Fibroblast of skin of scalp (primary cell): ENCODE measurements around the gene ANKRD30B. TPM values are rescaled to one million over a fixed set of nuclear protein-coding genes. Genes with fewer than 3 reads are reported as not detected.
"Not testable (repeated sequence)": the region's sequence is repeated elsewhere in the genome, so short reads cannot be mapped to it uniquely, and the experiment has no call there.

Experiments
- DNase-seq: peaks from one replicate; pipeline ENCODE4 v3.0.0-alpha.2; 2013
- polyA plus RNA-seq, 2 experiments: library from polyadenylated mRNA; unstranded; fragments of 120-200 nt; gene quantifications; one replicate each; pipeline ENCODE4 v1.2.1, GENCODE V29; 2013; ENCODE audit not compliant: insufficient read length in 2 of 2

The ANKRD30B gene, protein sequence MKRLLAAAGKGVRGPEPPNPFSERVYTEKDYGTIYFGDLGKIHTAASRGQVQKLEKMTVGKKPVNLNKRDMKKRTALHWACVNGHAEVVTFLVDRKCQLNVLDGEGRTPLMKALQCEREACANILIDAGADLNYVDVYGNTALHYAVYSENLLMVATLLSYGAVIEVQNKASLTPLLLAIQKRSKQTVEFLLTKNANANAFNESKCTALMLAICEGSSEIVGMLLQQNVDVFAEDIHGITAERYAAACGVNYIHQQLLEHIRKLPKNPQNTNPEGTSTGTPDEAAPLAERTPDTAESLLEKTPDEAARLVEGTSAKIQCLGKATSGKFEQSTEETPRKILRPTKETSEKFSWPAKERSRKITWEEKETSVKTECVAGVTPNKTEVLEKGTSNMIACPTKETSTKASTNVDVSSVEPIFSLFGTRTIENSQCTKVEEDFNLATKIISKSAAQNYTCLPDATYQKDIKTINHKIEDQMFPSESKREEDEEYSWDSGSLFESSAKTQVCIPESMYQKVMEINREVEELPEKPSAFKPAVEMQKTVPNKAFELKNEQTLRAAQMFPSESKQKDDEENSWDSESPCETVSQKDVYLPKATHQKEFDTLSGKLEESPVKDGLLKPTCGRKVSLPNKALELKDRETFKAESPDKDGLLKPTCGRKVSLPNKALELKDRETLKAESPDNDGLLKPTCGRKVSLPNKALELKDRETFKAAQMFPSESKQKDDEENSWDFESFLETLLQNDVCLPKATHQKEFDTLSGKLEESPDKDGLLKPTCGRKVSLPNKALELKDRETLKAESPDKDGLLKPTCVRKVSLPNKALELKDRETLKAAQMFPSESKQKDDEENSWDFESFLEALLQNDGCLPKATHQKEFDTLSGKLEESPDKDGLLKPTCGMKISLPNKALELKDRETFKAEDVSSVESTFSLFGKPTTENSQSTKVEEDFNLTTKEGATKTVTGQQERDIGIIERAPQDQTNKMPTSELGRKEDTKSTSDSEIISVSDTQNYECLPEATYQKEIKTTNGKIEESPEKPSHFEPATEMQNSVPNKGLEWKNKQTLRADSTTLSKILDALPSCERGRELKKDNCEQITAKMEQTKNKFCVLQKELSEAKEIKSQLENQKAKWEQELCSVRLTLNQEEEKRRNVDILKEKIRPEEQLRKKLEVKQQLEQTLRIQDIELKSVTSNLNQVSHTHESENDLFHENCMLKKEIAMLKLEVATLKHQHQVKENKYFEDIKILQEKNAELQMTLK (N-terminal part only)
- polyA plus RNA-seq (2013, experiment 1 of 2; ENCODE audit: insufficient read length): 0.24 TPM
- 0.16 TPM for polyA plus RNA-seq (2013, experiment 2 of 2; ENCODE audit: insufficient read length)

DNA sequence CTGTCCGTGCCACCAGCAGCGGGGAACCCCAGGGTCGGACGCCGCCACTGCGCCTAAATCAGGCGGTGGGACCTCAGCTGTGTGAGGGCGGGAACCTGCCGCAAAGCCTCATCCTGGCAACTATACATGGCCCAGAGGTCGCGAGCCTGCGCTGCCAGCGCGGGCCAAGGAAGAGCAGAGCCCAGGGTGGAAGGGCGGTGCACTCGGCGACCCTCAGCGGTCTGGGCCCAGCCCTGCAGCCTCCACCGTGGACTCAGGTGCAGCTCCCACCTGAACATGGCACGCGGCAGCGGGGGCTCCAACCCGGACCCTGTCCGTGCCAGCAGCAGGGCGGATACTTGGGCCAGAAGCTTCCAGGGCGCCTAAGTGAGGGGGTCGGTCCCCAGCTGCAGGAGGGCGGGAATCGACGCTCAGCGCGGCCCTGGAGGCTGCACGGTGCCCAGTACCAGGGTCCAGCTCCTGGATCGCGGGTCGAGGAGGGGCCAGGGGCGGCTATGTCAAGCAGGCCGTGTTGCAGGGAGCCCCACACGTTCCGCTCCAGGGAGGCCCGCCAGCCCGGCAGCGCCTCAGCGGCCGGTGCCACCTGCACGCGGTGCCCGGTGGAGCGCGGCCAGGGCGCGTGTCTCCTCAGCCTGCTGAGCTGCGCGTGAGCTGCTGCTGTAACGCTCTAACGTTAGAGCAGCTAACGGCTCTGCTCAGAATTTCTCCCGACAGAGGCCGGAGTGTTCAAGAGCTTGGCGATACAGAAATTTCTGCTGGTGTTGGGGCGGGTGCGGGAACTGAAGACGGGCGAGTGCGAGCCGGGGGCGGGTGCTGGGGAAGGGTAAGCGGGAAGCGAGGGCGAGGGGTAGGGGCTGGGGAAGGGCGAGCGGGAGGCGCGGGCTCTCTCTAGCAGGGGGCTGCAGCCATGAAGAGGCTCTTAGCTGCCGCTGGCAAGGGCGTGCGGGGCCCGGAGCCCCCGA is at the start of gene ANKRD30B:
Gene ANKRD30B (plus strand): TSS at position 660 of the 962 bp plus-strand sequence. CDS start 248 bp downstream, at position 908.
- no peak for DNase-seq

DNA sequence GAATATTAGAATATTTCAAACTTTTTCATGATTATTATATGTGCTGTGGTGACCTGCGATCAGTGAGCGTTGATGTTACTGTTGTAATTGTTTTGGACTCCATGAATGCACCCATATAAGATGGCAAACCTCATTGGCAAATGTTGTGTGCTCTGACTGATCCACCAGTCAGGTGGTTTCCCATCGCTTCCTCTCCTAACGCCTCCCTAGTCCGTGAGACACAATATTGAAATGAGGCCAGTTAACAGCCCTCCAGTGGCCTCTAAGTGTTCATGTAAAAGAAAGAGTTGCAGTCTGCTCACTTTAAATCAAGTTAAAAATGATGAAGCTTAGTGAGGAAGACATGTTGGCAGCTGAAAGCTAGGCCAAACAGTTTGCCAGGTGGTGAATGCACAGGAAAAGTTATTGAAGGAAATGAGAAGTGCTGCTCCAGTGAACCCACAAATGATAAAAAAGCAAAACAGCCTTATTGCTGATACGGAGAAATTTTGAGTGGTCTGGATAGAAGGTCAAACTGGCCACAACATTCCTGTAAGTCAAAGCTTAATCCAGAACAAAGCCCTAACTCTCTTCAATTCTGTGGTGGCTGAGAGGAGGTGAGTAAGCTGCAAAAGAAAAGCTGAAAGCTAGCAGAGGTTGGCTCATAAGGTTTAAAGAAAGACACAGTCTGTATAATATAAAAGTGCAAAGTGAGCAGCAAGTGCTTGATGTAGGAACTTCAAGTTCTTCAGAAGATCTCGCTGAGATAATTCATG is 46.5 kb upstream of the ANKRD30B start:
- not testable (repeated sequence) for DNase-seq

DNA sequence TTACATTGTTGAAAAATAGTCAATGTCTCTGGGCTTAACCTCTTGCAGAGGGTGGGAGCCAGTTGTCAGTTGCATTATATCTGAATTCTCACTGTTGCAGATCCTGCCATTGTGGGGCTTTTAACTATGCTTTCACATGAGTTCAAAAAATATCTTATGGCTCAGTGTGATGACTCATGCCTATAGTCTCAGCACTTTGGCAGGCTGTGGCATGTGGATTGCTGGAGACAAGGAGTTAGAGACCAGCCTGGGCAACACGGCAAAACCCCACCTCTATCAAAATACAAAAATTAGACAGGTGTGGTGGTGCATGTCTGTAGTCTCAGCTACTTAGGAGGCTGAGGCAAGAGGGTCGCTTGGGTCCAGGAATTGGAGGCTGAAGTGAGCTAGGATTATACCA is 38.2 kb upstream of the ANKRD30B start:
- DNase-seq: not testable (repeated sequence)

DNA sequence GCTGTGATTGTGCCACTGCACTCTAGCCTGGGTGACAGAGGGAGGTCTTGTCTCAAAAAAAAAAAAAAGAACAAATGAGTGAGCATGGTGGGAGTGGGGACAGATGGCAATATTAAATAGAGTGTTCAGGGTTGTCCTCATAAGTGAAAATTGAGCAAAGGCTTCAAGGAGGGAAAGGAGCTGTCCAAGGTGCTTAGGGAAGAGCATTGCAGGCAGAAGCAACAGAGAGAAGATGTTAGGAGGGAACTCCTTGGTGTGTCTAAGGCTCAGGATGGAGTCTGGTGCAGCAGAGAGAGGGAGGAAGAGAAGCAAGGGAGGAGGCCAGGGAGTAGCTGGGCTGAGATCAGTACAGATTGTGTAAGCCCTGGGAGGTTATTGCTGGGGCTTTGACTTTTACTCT is 26.4 kb upstream of the ANKRD30B start:
- not testable (repeated sequence) for DNase-seq

DNA sequence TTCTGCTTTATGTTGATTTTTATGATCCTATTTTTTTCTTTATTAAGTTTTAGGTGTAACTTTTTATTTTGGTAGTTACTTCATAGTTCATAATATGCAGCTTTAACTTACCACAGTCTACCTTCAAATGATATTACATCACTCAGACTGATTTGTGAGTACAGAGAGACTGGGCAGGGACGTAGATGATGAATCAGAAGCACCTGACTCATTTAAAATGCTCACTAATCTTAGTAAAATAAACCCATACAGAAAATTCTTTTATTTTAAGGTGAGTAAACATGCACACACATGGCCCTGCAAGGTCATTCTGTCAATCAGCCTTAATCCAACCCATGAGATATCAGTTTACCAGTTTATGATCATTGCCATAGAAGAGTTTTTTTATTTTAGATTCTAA is 8.9 kb upstream of the ANKRD30B start:
- DNase-seq: not testable (repeated sequence)

DNA sequence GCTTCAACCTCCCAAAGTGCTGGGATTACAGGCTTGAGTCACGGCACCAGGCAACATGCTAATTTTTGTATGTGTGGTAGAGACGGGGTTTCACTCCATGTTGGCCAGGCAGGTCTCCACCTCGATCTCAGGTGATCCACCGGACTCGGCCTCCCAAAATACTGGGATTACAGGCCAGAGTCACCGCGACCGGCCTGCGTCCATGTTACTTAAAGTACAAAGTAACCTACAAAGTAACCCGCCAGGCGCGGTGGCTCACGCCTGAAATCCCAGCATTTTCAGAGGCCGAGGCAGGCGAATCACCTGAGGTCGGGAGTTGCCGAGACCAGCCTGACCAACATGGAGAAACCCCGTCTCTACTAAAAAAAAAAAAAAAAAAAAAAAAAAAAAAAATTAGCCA is 1.1 kb upstream of the ANKRD30B start:
- no peak for DNase-seq

DNA sequence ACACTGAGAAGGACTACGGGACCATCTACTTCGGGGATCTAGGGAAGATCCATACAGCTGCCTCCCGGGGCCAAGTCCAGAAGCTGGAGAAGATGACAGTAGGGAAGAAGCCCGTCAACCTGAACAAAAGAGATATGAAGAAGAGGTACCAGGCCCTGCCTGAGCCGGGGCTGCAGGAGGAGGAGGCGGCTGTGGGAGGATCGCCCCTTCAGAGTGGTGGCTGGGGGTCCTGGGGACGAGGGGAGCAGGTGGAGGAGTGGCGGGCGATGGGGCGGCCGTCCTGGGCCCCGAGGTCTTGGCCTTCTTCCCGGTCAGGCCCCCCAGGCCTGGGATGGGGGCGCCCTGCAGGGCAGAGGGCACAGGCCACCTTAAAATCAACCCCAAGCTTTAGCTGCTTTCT is 524 bp downstream of the ANKRD30B start:
- no peak for DNase-seq

DNA sequence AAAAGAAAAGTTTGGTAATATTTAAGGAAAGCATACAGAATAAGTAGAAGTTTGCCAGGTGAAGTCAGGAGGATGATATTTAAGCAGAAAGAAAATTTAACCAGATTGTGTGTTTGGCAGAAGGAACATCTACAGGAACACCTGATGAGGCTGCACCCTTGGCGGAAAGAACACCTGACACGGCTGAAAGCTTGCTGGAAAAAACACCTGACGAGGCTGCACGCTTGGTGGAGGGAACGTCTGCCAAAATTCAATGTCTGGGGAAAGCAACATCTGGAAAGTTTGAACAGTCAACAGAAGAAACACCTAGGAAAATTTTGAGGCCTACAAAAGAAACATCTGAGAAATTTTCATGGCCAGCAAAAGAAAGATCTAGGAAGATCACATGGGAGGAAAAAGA is 15.6 kb downstream of the ANKRD30B start:
- DNase-seq: not testable (repeated sequence)

DNA sequence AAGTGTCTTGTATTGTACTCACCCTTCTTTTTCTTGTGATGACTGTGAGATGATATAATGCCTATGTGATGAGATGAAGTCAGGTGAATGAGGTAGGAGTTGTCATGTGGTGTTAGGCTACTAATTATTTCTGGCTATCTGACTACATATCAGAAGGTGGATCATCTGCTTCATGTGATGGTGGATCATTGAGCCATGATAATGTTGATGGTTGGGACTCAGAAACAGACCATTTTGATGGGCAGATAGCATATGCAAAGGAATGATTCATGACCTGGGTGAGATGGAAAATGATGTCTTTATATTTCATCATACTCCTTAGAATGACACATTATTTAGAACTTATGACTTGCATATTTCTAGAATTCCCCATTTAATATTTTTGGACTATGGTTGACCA is 19.5 kb downstream of the ANKRD30B start:
- DNase-seq: peak; percentile 44

DNA sequence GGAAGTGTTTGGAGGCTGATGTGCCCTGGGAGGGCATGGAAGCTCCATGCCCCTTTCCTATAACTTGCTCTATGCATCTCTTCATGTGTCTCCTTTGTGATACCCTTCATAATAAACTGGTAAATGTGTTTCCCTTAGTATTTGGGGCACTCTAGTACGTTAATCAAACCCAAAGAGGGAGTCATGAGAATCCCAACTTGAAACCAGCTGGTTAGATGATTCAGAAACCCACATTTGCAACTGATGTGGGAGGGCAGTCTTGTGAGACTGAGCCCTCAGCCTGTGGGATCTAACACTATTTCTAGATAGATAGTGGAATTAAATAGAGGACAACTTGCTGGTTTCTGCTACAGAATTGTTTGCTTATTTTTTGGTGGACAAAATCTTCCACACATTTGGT is 20.3 kb downstream of the ANKRD30B start:
- peak; percentile 14 for DNase-seq

DNA sequence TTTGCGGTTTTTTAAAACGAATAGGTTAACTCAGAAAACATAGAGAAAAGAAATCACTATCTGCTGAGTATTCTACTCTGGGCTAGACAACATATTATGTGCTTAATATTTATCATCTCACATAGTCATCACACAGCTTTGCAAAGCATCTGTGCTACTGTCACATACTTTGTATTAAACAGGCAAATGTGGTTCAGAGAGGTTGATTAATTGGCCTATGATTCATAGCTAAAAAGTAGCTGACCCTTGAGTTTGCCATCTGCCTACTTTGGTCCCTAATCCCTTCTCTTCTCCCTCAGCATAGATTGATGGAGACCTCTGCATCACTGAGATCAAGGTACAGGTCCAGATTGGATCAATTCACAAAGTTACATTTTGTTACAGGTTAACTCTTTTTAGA is 21.4 kb downstream of the ANKRD30B start:
- no peak for DNase-seq

DNA sequence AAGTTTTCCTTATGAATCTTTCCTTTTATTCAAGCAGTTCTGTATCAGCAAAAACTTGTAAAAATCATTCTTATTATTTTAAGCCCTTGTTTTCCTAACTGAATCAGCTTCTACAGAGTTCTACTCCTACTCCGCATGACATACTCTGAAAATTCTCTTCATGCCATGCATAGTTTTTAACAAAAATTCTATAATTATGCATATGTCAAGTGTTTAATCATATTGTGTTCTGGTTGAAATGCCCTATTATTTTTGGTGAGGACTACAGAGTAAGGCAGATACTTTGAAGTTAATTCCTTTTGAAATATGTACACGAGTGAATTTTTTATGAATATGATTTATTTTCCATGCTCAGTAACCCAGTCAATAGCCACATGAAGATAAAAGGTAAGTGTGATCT is 28.8 kb downstream of the ANKRD30B start:
- peak; percentile 16 for DNase-seq

DNA sequence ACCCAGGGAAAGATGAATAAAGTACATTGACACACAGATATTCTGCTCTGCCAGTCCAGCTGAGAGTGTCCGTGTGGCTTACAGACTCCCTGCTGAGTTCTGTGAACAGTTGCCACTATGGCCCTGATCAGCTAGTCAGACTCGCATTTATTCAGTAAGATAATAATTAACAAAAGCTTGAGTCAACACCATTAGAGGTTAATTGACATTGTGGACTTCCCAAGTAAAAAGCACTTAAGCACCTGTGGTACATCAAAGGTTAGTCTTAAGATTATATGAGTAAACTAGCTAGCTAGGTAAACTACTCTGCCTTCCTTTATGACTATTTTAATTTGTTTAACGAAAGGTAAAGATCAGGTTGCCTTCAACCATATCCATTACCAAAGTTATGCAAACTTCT is 33.7 kb downstream of the ANKRD30B start:
- no peak for DNase-seq

DNA sequence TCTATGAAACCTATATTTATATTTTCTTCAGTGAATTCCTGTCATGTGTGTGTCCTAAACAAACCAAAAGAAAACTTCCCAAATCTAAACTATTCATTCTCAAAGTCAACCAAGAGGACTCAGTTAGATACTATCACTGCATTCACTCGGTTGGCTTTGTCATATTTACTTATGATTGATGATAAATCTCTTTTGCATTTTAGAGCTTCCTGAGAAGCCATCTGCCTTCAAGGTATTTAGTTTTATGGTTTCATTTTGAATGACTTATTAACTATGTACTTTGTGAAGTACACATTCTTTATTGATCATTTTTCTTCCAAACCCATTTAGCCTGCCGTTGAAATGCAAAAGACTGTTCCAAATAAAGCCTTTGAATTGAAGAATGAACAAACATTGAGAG is 36.2 kb downstream of the ANKRD30B start:
- no peak for DNase-seq

DNA sequence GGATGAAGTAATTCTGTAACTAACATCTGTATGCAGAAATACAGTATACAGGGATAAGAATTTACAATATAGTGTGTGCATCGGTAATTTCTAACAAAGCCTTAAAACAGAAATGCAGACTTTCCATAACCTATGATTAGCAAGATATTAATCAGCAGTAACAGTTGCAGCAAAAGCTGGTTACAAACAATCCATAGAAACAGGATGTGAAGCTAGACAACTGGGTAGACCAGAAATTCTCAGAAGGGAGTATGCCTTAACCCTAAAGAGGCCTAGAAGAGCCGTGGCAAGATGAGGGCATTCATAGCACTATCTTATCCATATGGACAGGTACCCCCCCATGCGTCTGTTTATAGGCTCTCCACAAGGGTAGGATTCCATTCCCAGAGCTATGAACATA is 48.9 kb downstream of the ANKRD30B start:
- not testable (repeated sequence) for DNase-seq

DNA sequence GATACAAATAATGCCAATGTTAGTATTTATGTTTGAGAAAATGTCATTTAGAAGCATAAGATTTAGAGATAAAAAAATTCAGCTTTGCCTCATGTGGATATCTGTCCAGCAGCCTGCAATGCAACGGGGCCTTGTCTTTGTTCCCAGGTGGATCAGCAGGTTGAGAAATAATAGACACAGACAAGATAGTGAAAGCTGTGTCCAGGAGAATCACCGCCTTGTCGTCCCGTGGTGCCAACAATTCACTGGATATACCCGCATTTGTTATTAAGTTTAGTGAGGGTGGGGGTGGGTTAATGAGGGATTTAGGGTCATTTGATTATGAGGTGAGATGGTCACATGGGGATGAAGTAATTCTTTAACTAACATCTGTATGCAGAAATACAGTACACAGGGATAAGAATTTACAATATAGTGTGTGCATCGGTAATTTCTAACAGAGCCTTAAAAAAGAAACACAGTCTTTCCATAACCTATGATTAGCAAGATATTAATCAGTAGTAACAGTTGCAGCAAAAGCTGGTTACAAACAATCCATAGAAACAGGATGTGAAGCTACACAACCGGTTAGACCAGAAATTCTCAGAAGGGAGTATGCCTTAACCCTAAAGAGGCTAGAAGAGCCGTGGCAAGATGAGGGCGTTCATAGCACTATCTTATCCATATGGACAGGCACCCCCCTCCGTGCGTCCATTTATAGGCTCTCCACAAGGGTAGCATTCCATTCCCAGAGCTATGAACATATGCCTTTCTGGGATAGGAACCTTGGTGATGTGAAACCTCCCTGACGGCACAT is 50.2 kb downstream of the ANKRD30B start:
- not testable (repeated sequence) for DNase-seq

DNA sequence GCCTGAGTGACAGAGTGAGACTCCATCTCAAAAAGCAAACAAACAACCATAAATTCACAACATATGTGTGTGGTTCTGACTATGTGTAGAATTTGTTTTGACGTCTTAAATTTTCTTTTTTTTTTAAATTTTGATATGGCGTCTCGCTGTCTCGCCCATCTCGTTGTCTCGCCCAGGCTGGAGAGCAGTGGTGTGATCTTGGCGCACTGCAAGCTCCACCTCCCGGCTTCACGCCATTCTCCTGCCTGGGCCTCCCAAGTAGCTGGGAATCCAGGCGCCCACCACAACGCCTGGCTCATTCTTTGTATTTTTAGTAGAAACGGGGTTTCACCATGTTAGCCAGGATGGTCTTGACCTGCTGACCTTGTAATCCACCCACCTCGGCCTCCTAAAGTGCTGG is 63.1 kb downstream of the ANKRD30B start:
- DNase-seq: not testable (repeated sequence)

DNA sequence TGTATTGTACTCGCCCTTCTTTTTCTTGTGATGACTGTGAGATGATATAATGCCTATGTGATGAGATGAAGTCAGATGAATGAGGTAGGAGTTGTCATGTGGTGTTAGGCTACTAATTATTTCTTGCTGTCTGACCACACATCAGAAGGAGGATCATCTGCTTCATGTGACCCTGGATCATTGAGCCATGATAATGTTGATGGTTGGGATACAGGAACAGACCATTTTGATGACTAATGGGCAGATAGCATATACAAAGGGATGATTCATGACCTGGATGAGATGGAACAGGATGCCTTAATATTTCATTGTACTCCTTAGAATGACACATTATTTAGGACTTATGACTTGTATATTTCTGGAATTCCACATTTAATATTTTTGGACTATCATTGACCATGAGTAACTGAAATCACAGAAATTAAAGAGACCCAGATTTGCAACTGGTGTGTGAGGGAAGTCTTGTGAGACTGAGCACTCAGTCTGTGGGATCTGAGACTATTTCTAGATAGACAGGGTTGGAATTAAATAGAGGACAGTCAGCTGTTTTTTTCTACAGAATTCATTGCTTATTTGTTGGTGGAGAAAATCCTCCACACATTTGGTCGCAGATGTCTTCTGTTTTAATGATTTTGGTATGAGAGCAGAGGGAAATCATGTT is 79.1 kb downstream of the ANKRD30B start:
- peak; percentile 44 for DNase-seq

DNA sequence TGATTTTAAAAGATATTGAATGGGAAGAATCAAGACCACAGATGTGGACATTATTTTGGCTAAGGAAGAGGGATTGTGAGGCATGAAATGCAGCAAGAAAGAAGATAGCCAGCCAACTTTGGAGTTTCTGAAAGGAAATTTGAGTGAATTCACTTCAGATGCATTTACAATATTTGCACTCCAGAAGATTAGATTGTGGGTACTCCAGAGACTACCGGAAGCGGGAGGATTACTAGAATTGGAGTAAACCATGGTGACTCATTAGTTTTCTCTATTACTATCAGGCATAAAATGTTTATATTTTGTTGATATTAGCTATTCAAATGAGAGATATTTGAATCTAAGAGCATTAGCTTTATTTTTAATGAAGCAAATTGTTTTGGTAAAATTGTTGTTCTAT is 93.6 kb downstream of the ANKRD30B start:
- DNase-seq: not testable (repeated sequence)
